Sigmoid colon (tissue), 4 donors: ENCODE data around the gene WDR93.

Source experiments
- EP300 ChIP-seq, 4 donors: sonication (generic); formaldehyde crosslinking; IDR thresholded peaks; one replicate each; pipeline ENCODE4 v1.6.1; 2017; ENCODE audit warnings: antibody characterized with exemption in 4 of 4
- POLR2A ChIP-seq, 2 donors: fragments of 450-650 bp; IDR thresholded peaks; one replicate each; pipeline ENCODE4 v1.6.1; 2016; ENCODE audit warnings: antibody characterized with exemption in 2 of 2, mild to moderate bottlenecking in 2 of 2, moderate library complexity in 2 of 2
- TF ChIP-seq, protein P1 (sequence below), 4 experiments: fragments of 450-650 bp in 3 of 4; fragments of 200-600 bp in 1 of 4; IDR thresholded peaks; one replicate each; pipeline ENCODE4 v1.5.1; 2016 to 2019; ENCODE audit warnings: antibody characterized with exemption in 4 of 4, mild to moderate bottlenecking in 3 of 4, moderate library complexity in 2 of 4

DNA sequence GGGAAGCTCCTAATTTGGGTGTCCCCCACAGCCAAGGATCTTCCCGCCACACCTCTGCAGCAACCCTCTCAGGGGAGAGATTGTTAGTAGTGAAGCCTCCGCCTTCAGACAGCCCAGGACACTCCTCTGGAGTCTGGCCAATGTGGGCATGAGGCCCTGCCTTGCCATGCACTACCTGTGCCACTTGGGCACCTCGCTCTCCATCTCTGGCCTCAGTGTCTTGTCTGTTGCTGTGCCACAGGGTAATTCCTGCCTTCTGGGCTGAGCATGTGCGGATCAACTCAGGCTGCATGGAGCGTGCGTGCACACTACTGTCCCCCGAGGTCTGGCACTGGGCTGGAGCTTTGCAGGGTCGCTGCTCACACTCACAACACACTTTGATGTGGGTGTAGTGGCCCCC, 68.4 kb downstream of the WDR93 start:
- TF ChIP-seq POLR2A (IDR thresholded peaks at IDR 0.05) (no peak), EP300 (IDR thresholded peaks at IDR 0.05) (no peak)
- TF ChIP-seq, protein P1, sequence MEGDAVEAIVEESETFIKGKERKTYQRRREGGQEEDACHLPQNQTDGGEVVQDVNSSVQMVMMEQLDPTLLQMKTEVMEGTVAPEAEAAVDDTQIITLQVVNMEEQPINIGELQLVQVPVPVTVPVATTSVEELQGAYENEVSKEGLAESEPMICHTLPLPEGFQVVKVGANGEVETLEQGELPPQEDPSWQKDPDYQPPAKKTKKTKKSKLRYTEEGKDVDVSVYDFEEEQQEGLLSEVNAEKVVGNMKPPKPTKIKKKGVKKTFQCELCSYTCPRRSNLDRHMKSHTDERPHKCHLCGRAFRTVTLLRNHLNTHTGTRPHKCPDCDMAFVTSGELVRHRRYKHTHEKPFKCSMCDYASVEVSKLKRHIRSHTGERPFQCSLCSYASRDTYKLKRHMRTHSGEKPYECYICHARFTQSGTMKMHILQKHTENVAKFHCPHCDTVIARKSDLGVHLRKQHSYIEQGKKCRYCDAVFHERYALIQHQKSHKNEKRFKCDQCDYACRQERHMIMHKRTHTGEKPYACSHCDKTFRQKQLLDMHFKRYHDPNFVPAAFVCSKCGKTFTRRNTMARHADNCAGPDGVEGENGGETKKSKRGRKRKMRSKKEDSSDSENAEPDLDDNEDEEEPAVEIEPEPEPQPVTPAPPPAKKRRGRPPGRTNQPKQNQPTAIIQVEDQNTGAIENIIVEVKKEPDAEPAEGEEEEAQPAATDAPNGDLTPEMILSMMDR (IDR thresholded peaks at IDR 0.05) = no peak
